HG02798 (cell line): ENCODE results near the gene SDHAF4.
"Not testable (repeated sequence)": the region's sequence is repeated elsewhere in the genome, so short reads cannot be mapped to it uniquely, and the experiment has no call there.

Experiments
- ATAC-seq: cut with Tn5 transposase; IDR thresholded peaks from one replicate; pipeline ENCODE4 v1.9.1; 2021; ENCODE audit warnings: mild to moderate bottlenecking; ENCODE audit not compliant: unreplicated experiment, poor library complexity

SDHAF4 gene

GRCh38 chr6:70566751-70567382 is at the start of gene SDHAF4:
Gene SDHAF4, plus strand, starts transcription at chr6:70566930. Its CDS starts 11 bp downstream, at chr6:70566941.
- ATAC-seq, result peak; percentile 99

- ATAC-seq, result no peak
Measured at GRCh38 chr6:70518723-70519122, 48.0 kb upstream of the SDHAF4 start.

GRCh38 chr6:70520575-70520974 is 46.2 kb upstream of the SDHAF4 start:
- ATAC-seq, result no peak

GRCh38 chr6:70524721-70525286 is 41.9 kb upstream of the SDHAF4 start:
- no peak for ATAC-seq

GRCh38 chr6:70527071-70527737 is 39.5 kb upstream of the SDHAF4 start:
- no peak for ATAC-seq

- ATAC-seq, result no peak
Measured at GRCh38 chr6:70530023-70530422, 36.7 kb upstream of the SDHAF4 start.

GRCh38 chr6:70531133-70531532 is 35.6 kb upstream of the SDHAF4 start:
- ATAC-seq, result peak; percentile 53

GRCh38 chr6:70537266-70537665 is 29.5 kb upstream of the SDHAF4 start:
- no peak for ATAC-seq

- peak; percentile 79 for ATAC-seq
Measured at GRCh38 chr6:70538376-70538775, 28.4 kb upstream of the SDHAF4 start.

- no peak for ATAC-seq
Measured at GRCh38 chr6:70547313-70547712, 19.4 kb upstream of the SDHAF4 start.

GRCh38 chr6:70547905-70548304 is 18.8 kb upstream of the SDHAF4 start:
- ATAC-seq, result no peak

GRCh38 chr6:70549327-70549726 is 17.4 kb upstream of the SDHAF4 start:
- no peak for ATAC-seq

- no peak for ATAC-seq
Measured at GRCh38 chr6:70551566-70551965, 15.2 kb upstream of the SDHAF4 start.

- not testable (repeated sequence) for ATAC-seq
Measured at GRCh38 chr6:70552286-70552940, 14.3 kb upstream of the SDHAF4 start.

GRCh38 chr6:70552974-70553373 is 13.8 kb upstream of the SDHAF4 start:
- ATAC-seq, result no peak

GRCh38 chr6:70557998-70558397 is 8.7 kb upstream of the SDHAF4 start:
- no peak for ATAC-seq

- not testable (repeated sequence) for ATAC-seq
Measured at GRCh38 chr6:70562401-70562800, 4.3 kb upstream of the SDHAF4 start.

GRCh38 chr6:70563530-70563929 is 3.2 kb upstream of the SDHAF4 start:
- ATAC-seq, result no peak

GRCh38 chr6:70574643-70575042 is 7.9 kb downstream of the SDHAF4 start:
- no peak for ATAC-seq

- no peak for ATAC-seq
Measured at GRCh38 chr6:70575899-70576495, 9.3 kb downstream of the SDHAF4 start.

GRCh38 chr6:70586114-70586513 is 19.4 kb downstream of the SDHAF4 start:
- ATAC-seq, result peak; percentile 99
